ENCODE results near the gene KCTD21. TPM values are rescaled to one million over a fixed set of nuclear protein-coding genes. Genes with fewer than 3 reads are reported as not detected.

Gene KCTD21
- total RNA-seq, 2 donors from 2014 or later: 10.2 to 10.5 TPM

DNA sequence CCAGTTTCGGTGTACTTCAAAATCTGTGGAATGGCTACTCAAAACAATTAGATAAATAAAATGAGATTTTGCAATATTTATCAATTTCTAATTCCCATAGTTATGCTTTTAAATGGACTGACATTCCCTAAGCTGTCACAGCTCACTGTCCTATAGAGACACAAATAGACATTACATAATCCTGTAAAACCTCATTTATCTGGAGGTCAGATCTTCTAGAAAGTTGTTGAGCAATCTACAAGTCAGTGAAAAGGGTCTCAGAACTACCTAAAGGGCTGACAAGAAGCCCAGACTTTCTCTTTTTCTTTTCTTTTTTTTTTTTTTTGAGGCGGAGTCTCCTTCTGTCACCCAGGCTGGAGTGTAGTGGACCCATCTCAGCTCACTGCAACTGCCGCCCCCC, 61.0 kb downstream of the KCTD21 start:
- DNase-seq (ENCODE audit: low spot score): no peak

More for the DNA sequence above, 61.0 kb downstream of the KCTD21 start:
- intact Hi-C loops (cut with DNase I): no loop called here

Other genes starting within 250 kb of the KCTD21 start
- gene INTS4, start 194.0 kb downstream of the KCTD21 start, total RNA-seq: 10 to 100 TPM; 20.7 to 22.0 TPM
- under 1 TPM; 0.38 to 0.51 TPM for gene KCTD14, start 165.3 kb downstream of the KCTD21 start, total RNA-seq
- gene THRSP, start 124.8 kb downstream of the KCTD21 start, total RNA-seq: not detected
- gene NDUFC2, start 108.8 kb downstream of the KCTD21 start, total RNA-seq: 100 to 1,000 TPM; 133 to 148 TPM
- 10 to 100 TPM; 25.6 to 28.6 TPM for gene ALG8, start 49.0 kb downstream of the KCTD21 start, total RNA-seq
- 10 to 100 TPM; 12.8 to 14.1 TPM for gene USP35, start 293 bp upstream of the KCTD21 start, total RNA-seq
- 10 to 100 TPM; 45.1 to 89.7 TPM for gene GAB2, start 229.2 kb upstream of the KCTD21 start, total RNA-seq

Data from posterior vena cava (tissue), 2 donors.